HG03139 (cell line): ENCODE data around the gene PSMD9.
"Not testable (repeated sequence)": the region's sequence is repeated elsewhere in the genome, so short reads cannot be mapped to it uniquely, and the experiment has no call there.

Source experiments
- ATAC-seq: cut with Tn5 transposase; IDR thresholded peaks from one replicate; pipeline ENCODE4 v1.9.1; 2021; ENCODE audit not compliant: unreplicated experiment

The PSMD9 gene

DNA sequence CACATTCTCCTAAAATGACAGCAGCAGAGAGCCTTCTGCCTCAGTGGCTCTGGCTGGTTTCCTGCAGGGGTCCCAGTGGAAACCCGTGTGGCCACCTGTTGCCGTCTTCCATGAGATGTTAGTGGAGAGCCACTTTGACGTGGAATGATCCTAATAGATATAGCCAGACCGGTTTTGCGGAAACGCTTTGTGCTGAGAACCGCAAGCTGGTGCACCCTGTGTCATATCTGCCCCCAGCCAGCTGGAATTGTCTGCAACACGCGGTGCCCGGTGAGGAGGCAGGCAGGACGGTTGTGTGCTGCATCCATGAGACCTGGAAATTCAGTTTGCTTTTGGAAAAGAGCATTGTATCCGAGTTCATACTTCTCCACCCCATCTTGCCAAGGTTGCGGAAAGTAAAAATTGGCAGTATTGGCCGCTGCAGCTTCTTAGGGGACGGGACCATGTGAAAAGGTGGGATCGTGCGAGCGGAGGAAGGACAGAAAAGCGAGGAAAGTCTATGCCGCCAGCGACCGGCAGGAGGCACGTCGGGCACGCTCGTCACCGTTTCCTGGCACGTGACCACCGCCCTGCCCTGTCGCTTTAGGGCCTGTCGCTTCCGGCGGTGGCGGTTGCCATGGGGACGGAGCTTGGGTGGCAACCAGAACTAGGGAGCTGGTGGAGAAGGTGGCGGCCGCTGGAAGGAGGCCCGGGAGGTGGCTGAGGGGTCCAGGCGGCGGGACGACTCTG is 29.5 kb downstream of the PSMD9 start, which contains the start of gene CFAP251:
TSS of gene CFAP251 (plus strand) at position 643 of the 729 bp plus-strand sequence. CDS start 2,714 bp downstream, outside the sequence.
- ATAC-seq, result peak; percentile 93

DNA sequence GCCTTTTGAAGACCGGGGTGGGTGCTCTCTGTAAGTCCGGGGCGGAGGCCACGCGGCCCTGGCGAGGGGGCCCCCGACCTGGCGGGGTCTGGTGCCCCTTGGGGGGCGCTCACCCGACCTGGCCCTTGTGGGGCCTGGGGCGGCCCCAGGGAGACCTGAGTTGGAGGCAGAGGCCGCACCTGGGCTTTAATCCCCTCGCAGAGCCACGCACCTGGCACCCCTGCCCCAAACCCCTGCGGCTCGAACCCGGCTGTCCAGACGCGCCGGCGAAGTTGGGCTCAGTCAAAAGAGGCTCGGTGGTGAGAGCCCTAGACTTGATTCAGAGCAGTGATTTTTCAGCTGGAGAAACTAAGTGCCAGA is 30.1 kb downstream of the PSMD9 start:
- no peak for ATAC-seq

DNA sequence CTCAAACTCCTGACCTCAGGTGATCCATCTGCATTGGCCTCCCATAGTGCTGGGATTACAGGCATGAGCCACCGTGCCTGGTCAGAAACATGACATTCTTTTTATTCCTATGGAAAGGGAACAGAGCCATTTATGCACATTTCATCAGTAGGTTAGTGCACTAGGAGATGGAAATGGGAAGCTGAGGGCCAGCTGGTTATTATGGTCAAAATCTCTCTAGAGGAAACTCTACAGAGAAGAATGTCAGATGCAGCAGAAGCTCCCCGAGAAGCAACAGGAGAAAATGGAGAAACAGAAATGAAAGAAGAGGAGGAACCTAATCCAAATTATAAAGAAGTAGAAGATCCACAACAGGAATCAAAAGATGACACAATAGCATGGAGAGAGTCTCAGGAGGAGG is 32.5 kb downstream of the PSMD9 start:
- ATAC-seq, result no peak

DNA sequence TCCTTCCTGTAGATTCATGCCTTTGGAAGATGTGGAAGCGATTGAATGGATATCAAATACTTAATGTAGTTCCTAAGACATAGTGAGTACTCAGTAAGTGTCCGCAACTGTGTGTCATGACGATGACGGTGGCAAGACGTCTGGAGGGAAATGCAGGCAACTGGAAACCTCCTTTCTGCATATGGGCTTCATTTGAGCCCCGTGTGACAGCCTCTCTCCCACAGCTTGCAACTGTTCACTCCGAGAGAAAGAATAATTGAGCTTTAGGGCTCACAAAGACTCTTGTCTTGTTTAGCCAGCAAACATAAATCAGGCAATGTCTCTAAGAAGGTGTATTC is 36.7 kb downstream of the PSMD9 start:
- ATAC-seq, result no peak

DNA sequence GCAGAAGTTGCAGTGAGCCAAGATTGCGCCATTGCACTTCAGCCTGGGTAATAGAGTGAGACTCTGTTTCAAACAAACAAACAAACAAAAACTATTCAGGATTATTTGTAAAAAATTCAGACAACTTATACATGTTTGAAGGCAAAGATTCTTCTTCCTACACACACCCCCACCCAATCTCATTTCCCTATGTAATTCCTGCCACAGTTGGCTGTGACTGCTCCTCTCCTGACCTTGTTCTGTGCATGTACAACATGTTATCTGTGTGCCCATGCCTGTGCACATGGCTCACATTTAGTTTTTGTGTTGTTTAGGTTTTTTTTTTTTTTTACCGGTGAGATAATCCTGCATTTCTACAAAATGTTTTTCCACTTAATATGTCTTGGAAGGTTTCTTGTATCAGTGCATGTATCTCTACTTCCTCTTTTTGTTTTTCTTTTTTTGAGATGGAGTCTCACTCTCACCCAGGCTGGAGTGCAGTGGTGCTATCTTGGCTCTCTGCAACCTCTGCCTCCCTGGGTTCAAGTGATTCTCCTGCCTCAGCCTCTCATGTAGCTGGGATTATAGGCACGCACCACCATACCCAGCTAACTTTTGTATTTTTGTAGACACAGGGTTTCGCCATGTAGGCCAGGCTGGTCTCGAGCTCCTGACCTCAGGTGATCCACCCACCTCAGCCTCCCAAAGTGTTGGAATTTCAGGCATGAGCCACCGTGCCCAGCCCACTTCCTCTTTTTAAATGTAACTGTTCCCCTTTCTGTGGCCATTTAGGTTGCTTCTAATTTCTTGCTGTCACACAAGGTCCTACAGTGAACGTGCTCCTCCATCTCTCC is 38.5 kb downstream of the PSMD9 start:
- ATAC-seq, result no peak

DNA sequence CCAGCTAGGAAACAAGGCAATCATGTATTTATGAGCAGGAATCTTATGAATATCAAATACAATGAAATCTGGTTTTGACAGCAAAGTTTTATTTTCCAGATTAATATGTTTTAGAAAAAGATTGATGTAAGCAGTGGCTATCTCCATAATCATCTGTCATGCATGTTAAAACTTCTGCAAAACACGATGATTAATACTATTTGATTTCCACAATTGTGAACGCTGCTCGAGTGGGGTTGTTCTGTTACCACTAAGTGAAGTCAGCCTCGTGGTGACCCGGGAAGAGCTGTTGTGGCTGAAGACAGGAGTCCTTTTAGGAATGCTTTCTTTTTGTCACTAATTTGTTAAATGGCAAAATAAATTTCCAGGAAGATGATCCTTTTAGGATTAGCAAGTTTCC is 39.2 kb downstream of the PSMD9 start:
- ATAC-seq, result no peak

DNA sequence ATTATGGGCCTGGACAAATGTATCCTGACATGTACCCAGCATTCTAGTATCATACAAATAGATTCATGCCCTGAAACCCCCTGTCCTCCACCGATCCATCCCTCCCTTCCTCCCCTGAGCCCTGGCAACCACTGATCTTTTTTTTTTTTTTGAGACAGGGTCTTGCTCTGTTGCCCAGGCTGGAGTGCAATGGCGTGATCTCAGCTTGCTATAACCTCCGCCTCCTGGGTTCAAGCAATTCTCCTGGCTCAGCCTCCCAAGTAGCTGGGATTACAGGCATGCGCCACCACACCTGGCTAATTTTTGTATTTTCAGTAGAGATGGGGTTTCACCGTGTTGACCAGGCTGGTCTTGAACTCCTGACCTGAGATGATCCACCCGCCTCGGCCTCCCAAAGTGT is 41.0 kb downstream of the PSMD9 start:
- ATAC-seq, result not testable (repeated sequence)

DNA sequence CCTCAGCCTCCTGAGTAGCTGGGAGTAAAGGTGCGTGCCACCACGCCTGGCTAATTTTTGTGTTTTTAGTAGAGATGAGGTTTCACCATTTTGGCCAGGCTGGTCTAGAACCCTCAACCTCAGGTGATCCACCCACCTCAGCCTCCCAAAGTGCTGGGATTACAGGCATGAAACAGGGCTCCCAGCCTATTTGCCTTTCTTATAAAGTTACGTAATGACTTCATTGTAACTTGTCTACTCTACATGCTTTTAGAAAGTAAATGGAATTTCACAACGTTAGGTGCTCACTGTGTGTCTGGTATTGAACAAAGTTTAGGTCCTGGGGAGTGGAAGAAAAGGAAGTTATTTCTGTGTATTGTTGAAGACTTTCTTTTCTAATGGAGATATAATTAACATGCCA is 42.3 kb downstream of the PSMD9 start:
- ATAC-seq, result no peak

DNA sequence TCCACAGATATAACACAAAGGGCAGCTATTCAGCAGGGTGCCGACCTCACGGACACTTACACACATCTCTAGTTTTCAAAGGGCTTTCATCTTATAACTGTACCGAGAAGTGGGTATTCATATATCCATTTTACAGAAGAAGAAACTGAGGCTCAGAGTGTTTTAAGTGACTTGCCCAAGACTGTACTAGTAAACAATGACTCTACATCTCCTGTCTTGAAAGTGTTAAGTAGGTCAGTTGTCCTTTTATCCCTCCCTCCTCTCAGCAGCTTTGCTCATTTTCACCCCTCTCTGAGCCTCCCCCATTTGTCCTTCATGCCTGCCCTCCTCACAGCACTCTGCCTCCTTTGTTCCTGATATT is 43.6 kb downstream of the PSMD9 start:
- ATAC-seq, result no peak

DNA sequence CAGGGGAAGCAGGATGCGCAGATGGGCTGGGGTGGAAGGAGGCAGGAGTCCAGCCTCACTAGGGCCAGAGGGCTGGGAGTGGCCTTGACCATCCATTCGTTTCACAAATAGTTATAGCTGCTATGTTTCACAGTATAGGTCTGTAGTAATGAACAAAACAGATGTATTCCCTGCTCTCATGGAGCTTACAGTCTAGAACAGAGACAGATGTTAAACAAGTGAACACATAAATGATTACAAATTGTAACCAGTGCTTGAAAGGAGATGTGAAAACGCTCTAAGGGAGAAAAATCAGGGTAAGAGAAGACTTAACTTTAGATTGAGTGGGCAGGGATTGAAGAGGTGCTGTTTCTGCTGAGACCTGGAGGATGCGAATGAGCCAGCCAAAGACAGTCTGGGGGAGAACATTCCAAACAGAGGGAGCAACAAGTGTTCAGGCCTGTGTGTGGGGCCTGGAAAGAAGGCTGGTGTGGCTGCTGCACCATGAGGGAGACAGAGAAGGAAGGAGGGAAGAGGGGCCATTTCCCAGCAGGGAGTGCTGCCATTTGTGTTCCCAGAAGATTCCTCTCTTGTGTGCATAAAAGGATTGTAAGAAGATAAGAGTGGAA is 44.4 kb downstream of the PSMD9 start:
- ATAC-seq, result no peak

DNA sequence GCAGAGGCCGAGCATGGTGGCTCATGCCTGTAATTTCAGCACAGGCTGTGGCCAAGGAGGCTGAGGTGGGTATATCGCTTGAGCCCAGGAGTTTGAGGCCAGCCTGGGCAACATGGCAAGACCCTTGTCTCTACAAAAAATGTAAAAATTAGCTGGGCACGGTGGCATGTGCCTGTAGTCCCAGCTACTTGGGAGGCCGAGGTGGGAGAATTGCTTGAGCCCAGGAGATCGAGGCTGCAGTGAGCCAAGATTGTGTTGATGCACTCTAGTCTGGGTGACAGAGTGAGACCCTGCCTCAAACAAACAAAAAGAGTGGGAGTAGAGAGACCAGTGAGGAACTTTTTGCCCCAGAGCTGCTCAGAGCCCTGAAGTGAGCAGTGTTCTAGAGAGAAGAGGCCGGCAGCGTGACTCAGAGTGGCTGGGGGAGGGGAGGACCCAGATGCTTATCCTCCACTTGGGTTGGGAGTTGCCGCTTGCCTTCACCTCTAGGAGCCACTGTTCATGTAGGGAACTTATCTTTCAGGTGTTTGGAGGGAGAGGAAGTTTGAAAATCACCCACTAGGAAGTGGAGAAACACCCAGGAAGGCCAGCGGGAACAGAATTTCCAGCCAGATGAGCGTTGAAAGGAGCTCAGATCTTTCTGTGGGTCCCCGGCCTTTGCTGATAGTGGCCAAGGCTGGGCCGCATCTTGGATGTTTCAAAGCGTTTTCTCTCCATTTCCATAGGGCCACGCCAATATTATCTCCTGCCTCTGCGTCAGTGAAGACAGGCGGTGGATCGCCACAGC is 45.1 kb downstream of the PSMD9 start:
- no peak for ATAC-seq

DNA sequence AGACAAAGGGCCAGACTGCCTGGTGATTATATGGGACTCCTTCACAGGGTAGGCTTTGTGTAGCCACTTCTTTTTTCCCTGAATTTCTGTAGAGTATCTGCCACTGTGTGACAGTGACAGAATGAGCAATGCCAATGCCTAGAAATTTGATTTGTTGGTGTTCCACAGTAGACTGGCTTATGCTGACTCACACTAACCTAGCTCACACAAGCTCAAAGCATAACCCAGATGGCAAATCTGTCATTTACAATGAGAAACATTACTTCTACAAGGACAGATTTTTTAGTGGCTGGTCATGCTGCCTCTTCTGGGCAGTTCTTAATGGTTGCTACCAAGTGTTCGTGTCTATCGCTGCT is 45.7 kb downstream of the PSMD9 start:
- no peak for ATAC-seq

DNA sequence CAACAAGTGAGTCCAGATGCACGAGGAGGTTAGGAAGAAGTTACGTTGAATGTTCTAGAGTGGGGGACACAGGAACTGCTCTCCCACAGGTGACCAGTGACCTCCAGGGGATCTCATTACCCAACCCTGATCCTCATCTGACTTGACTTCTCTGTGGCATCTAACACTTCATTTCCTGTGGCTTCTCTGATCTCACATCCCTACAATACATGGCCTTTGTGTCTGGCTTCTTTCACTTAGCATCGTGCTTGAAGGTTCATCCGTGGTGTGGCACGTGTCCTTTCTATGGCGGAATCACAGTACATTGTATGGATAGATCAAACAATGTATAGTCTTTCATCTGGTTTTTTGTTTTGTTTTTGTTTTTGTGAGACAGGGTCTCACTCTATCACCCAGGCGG is 49.1 kb downstream of the PSMD9 start:
- no peak for ATAC-seq

DNA sequence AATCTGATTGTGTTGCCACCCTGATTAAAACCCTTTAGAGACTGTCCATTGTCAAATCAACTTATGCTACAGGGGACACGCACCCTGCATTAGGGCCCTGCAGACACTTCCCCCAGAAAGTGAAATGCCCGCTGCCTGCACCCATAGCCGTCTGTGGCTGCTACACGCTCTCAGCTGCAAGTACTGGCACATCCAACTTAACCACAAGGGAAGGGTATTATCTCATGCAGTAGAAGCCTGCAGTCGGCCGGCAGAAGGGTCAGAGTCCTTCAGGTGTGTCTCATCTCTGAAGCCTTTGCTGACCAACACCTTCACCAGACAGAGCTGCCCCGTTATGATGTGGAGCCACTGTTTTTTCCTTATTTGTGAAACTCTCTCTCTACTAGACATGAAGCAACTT is 50.6 kb downstream of the PSMD9 start:
- ATAC-seq, result no peak

DNA sequence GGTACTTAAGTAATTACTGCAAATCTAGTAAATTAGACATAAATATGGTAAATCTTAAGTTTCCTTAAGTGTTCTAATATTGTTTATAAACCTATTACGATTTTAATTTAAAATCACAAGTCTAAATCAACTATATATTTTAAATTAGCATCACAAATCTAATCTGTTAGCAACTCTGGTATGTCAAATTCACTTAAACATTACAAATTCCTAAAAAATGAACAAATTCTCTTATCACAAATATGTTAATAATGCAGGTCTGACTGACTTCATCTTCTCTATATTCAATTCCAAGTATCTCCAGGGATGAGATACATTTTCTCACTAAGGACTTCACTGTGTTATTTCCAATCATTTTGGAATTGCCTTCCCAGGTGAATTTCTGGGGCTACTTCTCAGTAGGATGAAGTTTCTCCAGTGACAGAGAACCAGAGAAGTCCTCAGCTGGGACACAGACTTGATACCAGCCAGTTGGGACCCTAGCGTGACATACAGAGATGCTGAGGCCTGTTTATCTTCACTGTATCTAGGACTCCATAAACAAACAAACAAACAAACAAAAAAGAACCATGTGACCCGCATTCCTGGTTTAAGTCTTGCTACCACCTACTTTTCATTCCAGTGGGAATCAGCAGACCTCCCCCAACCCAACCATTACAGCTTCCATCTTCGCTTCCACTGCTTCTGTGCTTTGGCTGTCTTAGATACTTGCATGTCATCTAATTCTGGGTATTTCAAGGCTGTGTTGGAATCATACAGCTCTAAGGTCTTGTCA is 51.6 kb downstream of the PSMD9 start:
- no peak for ATAC-seq

DNA sequence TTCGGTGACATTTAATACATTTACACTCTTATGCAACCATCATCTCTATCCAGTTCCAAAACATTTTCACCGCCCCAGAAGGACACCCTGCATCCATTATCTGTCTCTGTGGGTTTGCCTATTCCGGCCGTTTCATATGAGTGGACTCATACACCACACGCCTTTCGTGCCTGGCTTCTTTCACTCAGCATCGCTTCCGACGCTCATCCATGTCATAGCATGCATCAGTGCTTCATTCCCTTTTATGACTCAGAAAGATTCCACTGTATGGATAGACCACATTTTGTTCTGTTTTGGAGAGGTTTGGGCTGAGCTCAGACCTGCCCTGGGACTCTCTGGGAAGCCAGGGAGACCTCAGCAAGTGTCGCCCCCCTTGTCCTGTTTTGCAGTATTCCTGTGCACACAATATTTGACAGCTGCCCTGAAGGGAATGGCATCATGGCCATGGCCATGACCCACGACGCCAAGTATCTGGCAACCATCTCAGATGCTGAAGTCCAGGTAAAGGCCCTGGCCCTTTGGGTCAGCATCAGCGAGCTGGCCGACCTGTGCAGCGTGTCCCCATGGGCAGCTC is 53.6 kb downstream of the PSMD9 start:
- ATAC-seq, result no peak

DNA sequence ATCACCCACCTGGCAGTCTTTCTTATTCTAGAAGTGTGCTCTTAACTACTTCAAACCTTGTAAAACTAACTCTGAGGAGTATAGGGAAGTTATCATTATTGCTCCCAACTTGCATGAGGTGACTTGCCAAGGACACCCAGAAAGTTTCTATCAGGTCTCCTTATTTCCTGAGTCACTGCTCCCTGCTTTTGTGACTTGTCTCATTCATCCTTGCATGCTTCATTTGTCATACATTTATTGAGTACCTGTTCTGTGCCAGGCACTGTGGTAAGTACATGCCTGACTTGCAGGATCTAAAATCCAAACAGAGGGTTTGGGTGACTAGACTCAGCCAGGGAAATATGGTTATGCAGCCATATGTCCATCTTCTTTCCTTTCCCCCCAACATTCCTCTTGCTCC is 55.3 kb downstream of the PSMD9 start:
- ATAC-seq, result no peak

DNA sequence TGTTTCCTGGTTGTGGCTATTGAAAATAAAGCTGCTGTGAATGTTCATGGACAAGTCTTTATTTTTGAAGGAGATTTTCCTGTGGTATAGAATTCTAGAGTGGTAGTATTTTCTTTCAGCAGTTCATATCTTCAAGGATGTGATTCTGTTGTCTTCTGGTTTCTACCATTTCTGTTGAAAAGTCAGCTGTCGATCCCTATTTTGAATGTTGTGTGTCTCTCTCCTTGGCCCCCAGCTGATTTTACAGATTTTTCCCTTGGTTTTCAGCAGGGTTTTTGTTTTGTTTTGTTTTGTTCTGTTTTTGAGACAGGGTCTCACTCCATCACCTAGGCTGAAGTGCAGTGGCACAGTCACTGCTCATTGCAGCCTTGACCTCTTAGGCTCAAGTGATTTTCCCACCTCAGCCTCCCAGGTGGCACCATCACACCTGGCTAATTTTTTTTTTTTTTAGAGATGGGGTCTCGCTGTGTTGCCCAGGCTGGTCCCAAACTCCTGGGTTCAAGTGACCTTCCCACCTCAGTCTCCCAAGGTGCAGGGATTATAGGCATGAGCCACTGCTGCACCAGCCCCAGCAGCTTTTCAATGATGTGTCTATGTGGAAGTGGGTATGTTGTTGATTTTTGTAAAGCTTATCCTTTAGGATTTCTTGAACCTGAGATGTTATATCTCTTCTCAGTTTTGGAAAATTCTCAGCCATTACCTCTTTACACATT is 57.9 kb downstream of the PSMD9 start:
- ATAC-seq, result no peak

DNA sequence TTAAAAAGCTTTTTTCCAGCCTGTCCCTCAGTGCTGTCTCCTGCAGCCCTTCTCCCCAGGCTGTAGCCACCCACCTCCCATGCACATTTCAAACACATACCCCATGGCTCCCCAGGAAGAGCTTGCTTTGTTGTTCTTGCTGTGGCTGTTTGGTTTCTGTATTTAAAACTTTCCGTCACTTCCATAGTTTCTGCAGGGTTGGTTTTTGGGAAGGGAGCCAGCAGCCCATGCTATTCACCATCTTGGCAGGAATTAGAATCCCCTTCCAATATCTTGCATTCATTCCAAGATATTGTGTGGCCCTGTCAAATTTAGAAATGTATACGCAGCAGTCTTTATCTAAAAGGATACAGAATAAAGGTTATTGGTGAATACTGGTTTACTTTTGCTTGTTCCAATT is 59.4 kb downstream of the PSMD9 start:
- no peak for ATAC-seq
